OCI-LY1 (cell line): Measurements from ENCODE around the gene BCAR1.

Experiments used
- H2AFZ ChIP-seq: fragments of 200-600 bp; sonication (generic), shearing (Covaris generic); 2 replicates; pipeline ENCODE4 v1.6.0; 2014; ENCODE audit warnings: antibody characterized with exemption, mild to moderate bottlenecking, low read length
- H3F3A ChIP-seq: fragments of 200-600 bp; sonication (generic), shearing (Covaris generic); 2 replicates; pipeline ENCODE4 v1.6.0; 2014; ENCODE audit warnings: mild to moderate bottlenecking, antibody characterized with exemption, low read length, moderate library complexity; ENCODE audit not compliant: insufficient read depth
- H3K27ac ChIP-seq: fragments of 200-600 bp; sonication (generic); 2 replicates; pipeline ENCODE4 v1.5.1; 2014; ENCODE audit warnings: low read length, mixed run types, mild to moderate bottlenecking, low read depth; ENCODE audit not compliant: poor library complexity, severe bottlenecking
- H3K27me3 ChIP-seq: fragments of 200-600 bp; sonication (generic); 2 replicates; pipeline ENCODE4 v1.6.0; 2014; ENCODE audit warnings: antibody characterized with exemption, mild to moderate bottlenecking, low read length, moderate library complexity; ENCODE audit not compliant: insufficient read depth
- H3K36me3 ChIP-seq: fragments of 200-600 bp; sonication (generic); 2 replicates; pipeline ENCODE4 v1.6.1; 2014; ENCODE audit warnings: mild to moderate bottlenecking, antibody characterized with exemption, low read length, moderate library complexity, mixed read lengths; ENCODE audit not compliant: insufficient read depth
- H3K4me1 ChIP-seq: fragments of 200-600 bp; sonication (generic); 2 replicates; pipeline ENCODE4 v1.5.1; 2014; ENCODE audit warnings: mild to moderate bottlenecking, low read length, moderate library complexity; ENCODE audit not compliant: insufficient read depth, severe bottlenecking
- H3K4me2 ChIP-seq: fragments of 200-600 bp; sonication (generic), shearing (Covaris generic); 2 replicates; pipeline ENCODE4 v1.6.1; 2014; ENCODE audit warnings: low read length
- H3K4me3 ChIP-seq: fragments of 200-600 bp; sonication (generic); 2 replicates; pipeline ENCODE4 v1.5.1; 2014; ENCODE audit warnings: low read length, low read depth, mild to moderate bottlenecking, mixed read lengths; ENCODE audit not compliant: poor library complexity, severe bottlenecking
- H3K79me2 ChIP-seq: fragments of 200-600 bp; shearing (Covaris generic); 2 replicates; pipeline ENCODE4 v1.6.1; 2016; ENCODE audit warnings: mixed run types, low read length, mixed read lengths; ENCODE audit not compliant: insufficient read depth
- H3K9ac ChIP-seq: fragments of 200-600 bp; sonication (generic), shearing (Covaris generic); 2 replicates; pipeline ENCODE4 v1.6.1; 2014; ENCODE audit warnings: mild to moderate bottlenecking, low read length, mixed read lengths
- H3K9me2 ChIP-seq: fragments of 200-600 bp; sonication (generic), shearing (Covaris generic); 2 replicates; pipeline ENCODE4 v1.6.1; 2014; ENCODE audit warnings: low read depth, mild to moderate bottlenecking, low read length, mixed read lengths
- H3K9me3 ChIP-seq: fragments of 200-600 bp; shearing (Covaris generic); 2 replicates; pipeline ENCODE4 v1.6.1; 2014; ENCODE audit warnings: low read length, mixed read lengths
- H4K20me1 ChIP-seq: fragments of 200-600 bp; sonication (generic), shearing (Covaris generic); 2 replicates; pipeline ENCODE4 v1.6.0; 2016; ENCODE audit warnings: mild to moderate bottlenecking, low read length; ENCODE audit not compliant: insufficient read depth
- EZH2 ChIP-seq: fragments of 200-600 bp; sonication (generic), shearing (Covaris generic); IDR thresholded peaks from 2 replicates; pipeline ENCODE4 v1.8.0; 2017; ENCODE audit warnings: borderline replicate concordance, mixed run types, mild to moderate bottlenecking, antibody characterized with exemption, low read length, moderate library complexity, mixed read lengths
- TF ChIP-seq, protein P1 (sequence below): fragments of 200-600 bp; sonication (generic), shearing (Covaris generic); IDR thresholded peaks from 2 replicates; pipeline ENCODE4 v1.5.1; 2017; ENCODE audit warnings: mild to moderate bottlenecking, antibody characterized with exemption, low read length, moderate library complexity, mixed read lengths

The BCAR1 gene

DNA sequence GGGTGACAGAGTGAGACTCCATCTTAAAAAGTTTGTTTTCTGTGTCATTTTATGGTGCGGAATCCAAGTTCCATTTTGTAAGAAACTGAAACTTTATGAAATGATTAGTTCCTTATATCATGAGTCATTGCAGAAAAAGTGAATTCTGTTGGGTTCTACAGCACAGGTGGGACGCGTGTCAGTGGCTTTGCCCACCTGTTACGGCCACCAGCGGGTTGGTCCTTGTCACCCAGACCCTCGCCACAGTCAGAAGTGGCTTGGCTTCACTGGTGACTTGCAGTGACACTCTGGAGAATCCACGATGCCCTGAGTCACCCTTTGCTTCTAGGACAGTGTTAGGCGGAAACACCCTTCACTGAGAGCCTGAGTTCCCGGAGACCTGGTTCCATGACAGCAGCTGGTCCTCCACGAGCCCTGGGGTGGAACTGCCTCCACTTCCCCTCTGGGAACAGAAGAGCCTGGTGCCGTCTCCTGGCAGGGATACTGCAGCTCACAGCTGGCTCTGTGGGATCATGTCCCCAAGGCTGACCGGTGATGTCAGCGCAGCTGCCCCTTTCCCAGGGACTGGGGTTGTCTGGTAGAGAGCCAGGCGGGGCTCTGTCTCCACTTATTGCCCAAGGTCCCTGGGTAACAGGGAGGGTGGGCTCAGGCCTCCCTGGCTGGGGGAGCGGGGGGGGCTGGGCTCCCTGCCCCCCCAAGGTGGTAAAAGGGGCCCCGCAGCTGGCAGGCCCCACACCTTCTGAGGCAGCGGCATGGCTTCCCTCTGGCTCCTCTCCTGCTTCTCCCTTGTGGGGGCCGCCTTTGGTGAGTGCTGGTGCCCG lies 33.0 kb downstream of the BCAR1 start, which contains the start of gene CTRB1:
Gene CTRB1 (plus strand): TSS at position 733 of the 821 bp plus-strand sequence. CDS start 20 bp downstream, at position 753.
- no peaks in the 10 kb centered on the region for H4K20me1 ChIP-seq
- H3K4me2 ChIP-seq, result peak within 1 kb of the TSS; percentile 37; the same call in 1 of the 2 replicates
- no peaks in the 10 kb centered on the region; the same call in 1 of the 2 replicates for H3K36me3 ChIP-seq
- no peak within 1 kb of the TSS for H3K9ac ChIP-seq
- no peak for TF ChIP-seq EZH2
- TF ChIP-seq, protein P1, sequence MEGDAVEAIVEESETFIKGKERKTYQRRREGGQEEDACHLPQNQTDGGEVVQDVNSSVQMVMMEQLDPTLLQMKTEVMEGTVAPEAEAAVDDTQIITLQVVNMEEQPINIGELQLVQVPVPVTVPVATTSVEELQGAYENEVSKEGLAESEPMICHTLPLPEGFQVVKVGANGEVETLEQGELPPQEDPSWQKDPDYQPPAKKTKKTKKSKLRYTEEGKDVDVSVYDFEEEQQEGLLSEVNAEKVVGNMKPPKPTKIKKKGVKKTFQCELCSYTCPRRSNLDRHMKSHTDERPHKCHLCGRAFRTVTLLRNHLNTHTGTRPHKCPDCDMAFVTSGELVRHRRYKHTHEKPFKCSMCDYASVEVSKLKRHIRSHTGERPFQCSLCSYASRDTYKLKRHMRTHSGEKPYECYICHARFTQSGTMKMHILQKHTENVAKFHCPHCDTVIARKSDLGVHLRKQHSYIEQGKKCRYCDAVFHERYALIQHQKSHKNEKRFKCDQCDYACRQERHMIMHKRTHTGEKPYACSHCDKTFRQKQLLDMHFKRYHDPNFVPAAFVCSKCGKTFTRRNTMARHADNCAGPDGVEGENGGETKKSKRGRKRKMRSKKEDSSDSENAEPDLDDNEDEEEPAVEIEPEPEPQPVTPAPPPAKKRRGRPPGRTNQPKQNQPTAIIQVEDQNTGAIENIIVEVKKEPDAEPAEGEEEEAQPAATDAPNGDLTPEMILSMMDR, result no peak
- H3K27me3 ChIP-seq, result no peaks in the 10 kb centered on the region
- no peaks in the 10 kb centered on the region for H3F3A ChIP-seq
- H3K9me2 ChIP-seq, result no peaks in the 10 kb centered on the region
- H3K79me2 ChIP-seq, result no peaks in the 10 kb centered on the region
- peaks cover 14% of the 10 kb centered on the region for H3K4me1 ChIP-seq
- H3K27ac ChIP-seq, result no peak within 1 kb of the TSS
- no peak within 1 kb of the TSS for H3K4me3 ChIP-seq
- no peaks in the 10 kb centered on the region for H3K9me3 ChIP-seq
- H2AFZ ChIP-seq, result no peak within 1 kb of the TSS

DNA sequence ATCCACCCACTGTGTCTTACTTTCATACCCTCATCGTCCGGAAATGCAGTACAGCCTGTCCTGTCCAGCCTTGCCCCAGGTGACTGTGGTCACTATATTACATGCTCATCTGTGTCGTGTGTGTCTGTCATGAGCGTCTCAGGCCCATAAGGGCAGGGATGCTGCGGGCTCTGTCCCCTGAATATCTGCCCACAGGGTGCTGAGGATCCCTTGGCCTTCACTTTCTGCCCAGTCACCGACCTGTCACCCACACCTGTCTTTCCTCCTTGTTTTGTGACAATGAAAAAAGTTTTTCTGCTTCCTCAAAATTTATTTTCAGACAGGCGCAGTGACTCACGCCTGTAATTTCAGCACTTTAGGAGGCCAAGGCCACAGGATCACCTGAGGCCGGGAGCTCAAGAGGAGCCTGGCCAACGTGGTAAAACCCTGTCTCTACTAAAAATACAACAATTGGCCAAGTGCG lies 34.0 kb downstream of the BCAR1 start:
- no peak overlapping the region for H3K9ac ChIP-seq
- no peak overlapping the region for H3K27ac ChIP-seq
- H3K4me2 ChIP-seq, result no peak overlapping the region
- no peaks in the 10 kb centered on the region for H3K9me3 ChIP-seq
- no peaks in the 10 kb centered on the region for H4K20me1 ChIP-seq
- no peak overlapping the region for H3K4me3 ChIP-seq
- no peaks in the 10 kb centered on the region for H3K9me2 ChIP-seq
- no peaks in the 10 kb centered on the region for H3K79me2 ChIP-seq
- peaks cover 14% of the 10 kb centered on the region for H3K4me1 ChIP-seq
- H2AFZ ChIP-seq, result no peak overlapping the region
- H3K27me3 ChIP-seq, result no peaks in the 10 kb centered on the region; the same call in 1 of the 2 replicates
- H3K36me3 ChIP-seq, result no peaks in the 10 kb centered on the region; the same call in 1 of the 2 replicates
- TF ChIP-seq, protein P1, result no peak
- TF ChIP-seq EZH2, result no peak
- H3F3A ChIP-seq, result no peaks in the 10 kb centered on the region

DNA sequence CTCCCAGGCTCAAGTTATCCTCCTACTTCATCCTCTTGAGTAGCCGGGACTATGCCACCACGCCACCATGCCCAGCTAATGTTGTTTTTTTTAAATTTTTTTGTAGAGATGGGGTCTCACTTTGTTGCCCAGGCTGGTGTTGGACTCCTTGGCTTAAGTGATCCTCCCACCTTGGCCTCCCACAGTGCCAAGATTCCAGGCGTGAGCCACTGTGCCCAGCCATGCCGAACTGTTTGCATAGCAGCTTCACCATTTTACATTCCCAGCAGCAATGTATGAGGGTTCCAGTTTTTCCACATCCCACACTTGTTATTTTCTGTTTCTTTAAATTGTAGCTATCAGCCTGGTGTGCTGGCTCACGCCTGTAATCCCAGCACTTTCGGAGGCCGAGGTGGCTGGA lies 34.8 kb downstream of the BCAR1 start:
- Histone ChIP-seq H3F3A (no peaks in the 10 kb centered on the region), H3K9me3 (no peaks in the 10 kb centered on the region), H3K4me2 (no peak overlapping the region), H3K4me3 (no peak overlapping the region), H3K36me3 (no peaks in the 10 kb centered on the region; the same call in 1 of the 2 replicates), H3K4me1 (peaks cover 14% of the 10 kb centered on the region), H2AFZ (no peak overlapping the region), H3K27me3 (peaks cover 2% of the 10 kb centered on the region; the same call in 1 of the 2 replicates), H3K79me2 (no peaks in the 10 kb centered on the region), H3K9ac (no peak overlapping the region), H3K27ac (no peak overlapping the region), H3K9me2 (no peaks in the 10 kb centered on the region), H4K20me1 (no peaks in the 10 kb centered on the region)
- no peak for TF ChIP-seq EZH2
- TF ChIP-seq, protein P1, result no peak
